Body of pancreas (tissue), 4 donors: ENCODE results near the gene PEX16. TPM values are rescaled to one million over a fixed set of nuclear protein-coding genes. Genes with fewer than 3 reads are reported as not detected.

Experiments used
- ATAC-seq: fragments of 150-250 bp; one replicate; pipeline ENCODE4 v1.9.1; 2016
- DNase-seq, 4 donors: peaks; one replicate each; pipeline ENCODE4 v3.0.0-alpha.2; 2019
- H3K27ac ChIP-seq, 4 donors: fragments of 200-600 bp; sonication (generic); 1 replicate in 3 of 4; 2 replicates in 1 of 4; pipeline versions ENCODE4 v1.5.1 to v1.6.1; 2016 to 2019; ENCODE audit warnings: mild to moderate bottlenecking in 1 of 4, mixed read lengths in 1 of 4, moderate library complexity in 1 of 4
- H3K27me3 ChIP-seq, 2 donors: fragments of 200-600 bp; sonication (generic); one replicate each; pipeline ENCODE4 v1.6.0; 2016; ENCODE audit warnings: mild to moderate bottlenecking in 1 of 2
- H3K36me3 ChIP-seq, 2 donors: fragments of 200-600 bp; sonication (generic); replicated peaks in 1 of 2; 2 replicates each; pipeline ENCODE4 v1.5.1; 2016; ENCODE audit warnings: low read depth in 2 of 2; ENCODE audit not compliant: insufficient read depth in 1 of 2
- H3K4me1 ChIP-seq: fragments of 200-600 bp; sonication (generic); one replicate; pipeline ENCODE4 v1.6.0; 2016
- H3K4me3 ChIP-seq, 2 donors: fragments of 200-600 bp; sonication (generic); 1 replicate in 1 of 2; 2 replicates in 1 of 2; pipeline ENCODE4 v1.5.1; 2016 to 2019
- H3K9me3 ChIP-seq, 3 donors: fragments of 200-600 bp; sonication (generic); 1 replicate in 2 of 3; 2 replicates in 1 of 3; pipeline ENCODE4 v1.5.1; 2016
- CTCF ChIP-seq, 7 experiments: fragments of 450-650 bp in 4 of 7; fragments of 200-600 bp in 3 of 7; sonication (generic) in 3 of 7; IDR thresholded peaks; one replicate each; pipeline ENCODE4 v1.5.1; 2016 to 2019; ENCODE audit warnings: antibody characterized with exemption in 7 of 7
- POLR2A ChIP-seq, 3 donors: fragments of 450-650 bp; IDR thresholded peaks; one replicate each; pipeline ENCODE4 v1.6.1; 2016; ENCODE audit warnings: antibody characterized with exemption in 3 of 3, mild to moderate bottlenecking in 2 of 3
- WGBS, 2 donors: methylation state at CpG; one replicate each; pipeline ENCODE4 v1.1.5; 2017; 5-methylcytosine and 5-hydroxymethylcytosine counted together
- intact Hi-C: fragments of 100-400 bp; cut with DNase I; formaldehyde crosslinking; loops from one replicate; pipeline ENCODE4 v1.15.1; 2023
- total RNA-seq, 2 donors: library from RNA; depleted of rRNA; stranded (reverse); fragments of >200 nt; gene quantifications; one replicate each; pipeline ENCODE4 v1.1.0, GENCODE V29; 2016

PEX16 gene
- total RNA-seq, 2 donors from 2014 or later: 29.1 to 41.5 TPM

DNA sequence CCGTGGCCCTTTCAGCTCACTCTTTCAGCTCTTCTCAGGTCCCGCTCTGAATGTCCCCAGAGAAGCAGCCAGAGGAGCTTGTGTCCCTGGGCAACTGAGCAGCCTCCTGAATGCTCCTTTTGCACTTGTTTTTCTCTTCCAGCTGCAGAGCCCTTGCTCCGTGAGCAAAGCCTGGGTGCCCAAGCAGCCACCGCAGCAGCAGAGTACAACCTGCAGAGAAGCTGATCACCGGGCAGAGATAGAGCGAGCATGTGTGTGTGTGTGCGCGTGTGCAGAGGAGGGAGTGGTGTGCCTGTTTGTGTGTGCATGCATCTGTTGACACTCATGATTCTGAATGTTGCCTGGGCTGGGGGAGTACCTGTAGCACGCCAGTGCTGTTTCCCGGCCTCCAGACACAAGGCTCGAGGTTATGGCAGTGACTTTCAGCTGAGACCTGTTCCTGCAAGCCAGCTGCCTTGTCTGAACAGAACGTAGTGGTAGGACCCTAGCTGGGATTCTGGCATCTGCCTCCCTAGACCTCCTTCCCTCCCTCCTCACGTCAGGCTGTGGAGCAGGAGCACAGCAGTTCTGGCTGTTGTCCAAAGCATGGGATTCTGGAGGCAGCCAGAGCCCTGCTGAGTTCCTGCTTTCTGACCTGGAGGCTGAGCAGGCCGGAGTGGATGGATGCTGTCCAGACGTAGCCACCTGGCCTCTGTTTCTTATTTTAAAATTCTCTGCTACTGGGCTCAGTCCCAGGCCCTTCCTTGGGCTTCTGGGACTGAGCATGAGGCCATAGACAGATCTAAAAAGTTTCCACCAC, 36.7 kb downstream of the PEX16 start:
- Histone ChIP-seq H3K36me3 (peaks cover 0 to 16% of the 10 kb centered on the region in 2 donors), H3K4me3 (no peak overlapping the region), H3K4me1 (peaks cover 8% of the 10 kb centered on the region), H3K27me3 (no peaks in the 10 kb centered on the region), H3K27ac (no peak overlapping the region), H3K9me3 (no peaks in the 10 kb centered on the region)
- no peak for TF ChIP-seq POLR2A (IDR thresholded peaks at IDR 0.05)
- no peak for TF ChIP-seq CTCF (IDR thresholded peaks at IDR 0.05)
- WGBS, 2 donors: 82 to 90% methylated on average over 6 to 15 of the region's 15 CpGs
- intact Hi-C loops: no loop called here
- no peak for DNase-seq
- ATAC-seq: no peak

- Histone ChIP-seq H3K27ac (no peak overlapping the region), H3K36me3 (peaks cover 0 to 17% of the 10 kb centered on the region in 2 donors), H3K27me3 (no peaks in the 10 kb centered on the region), H3K4me1 (peaks cover 2% of the 10 kb centered on the region), H3K4me3 (no peak overlapping the region), H3K9me3 (no peaks in the 10 kb centered on the region)
- DNase-seq (no peak), ATAC-seq (no peak)
- intact Hi-C loops: loop anchor here (10.0 kb wide), 1 partner anchor 125 kb away; no protein-coding TSS in a partner anchor
- TF ChIP-seq CTCF (IDR thresholded peaks at IDR 0.05) (no peak), POLR2A (IDR thresholded peaks at IDR 0.05) (no peak)
- 88 to 96% methylated on average over 7 of the region's 7 CpGs for WGBS, 2 donors
Measured at GRCh38 chr11:45879803-45880686, 37.6 kb downstream of the PEX16 start.

DNA sequence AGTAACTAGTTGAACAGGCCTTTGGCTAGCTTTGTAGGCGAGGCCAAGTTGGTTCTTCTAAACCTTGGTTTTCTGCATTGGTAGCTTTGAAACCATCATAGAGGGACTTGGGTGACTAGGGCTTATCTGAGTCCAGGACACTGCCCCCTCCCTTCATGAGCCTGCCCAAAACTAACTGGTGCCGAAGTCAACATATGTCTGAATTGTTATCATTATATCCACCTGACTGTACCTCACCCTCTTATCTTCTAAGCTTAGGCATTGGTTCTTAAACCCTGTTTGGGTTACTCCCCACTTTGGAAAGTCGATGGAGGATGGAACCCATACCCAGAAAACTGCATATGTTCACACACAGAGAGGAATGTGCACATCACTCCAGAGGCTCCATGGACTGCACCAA, 39.8 kb downstream of the PEX16 start:
- Histone ChIP-seq H3K27me3 (no peaks in the 10 kb centered on the region), H3K9me3 (no peaks in the 10 kb centered on the region), H3K4me3 (no peak overlapping the region), H3K27ac (no peak overlapping the region), H3K4me1 (no peaks in the 10 kb centered on the region), H3K36me3 (peaks cover 0 to 19% of the 10 kb centered on the region in 2 donors)
- DNase-seq: no peak
- no peak for TF ChIP-seq CTCF (IDR thresholded peaks at IDR 0.05)
- TF ChIP-seq POLR2A (IDR thresholded peaks at IDR 0.05): no peak
- intact Hi-C loops: loop anchor here (10.0 kb wide), 1 partner anchor 127 kb away; no protein-coding TSS in a partner anchor
- no peak for ATAC-seq
- WGBS, 2 donors: 60 to 84% methylated on average over 3 of the region's 3 CpGs

GRCh38 chr11:45877221-45877620, 40.5 kb downstream of the PEX16 start:
- peaks cover 0 to 19% of the 10 kb centered on the region in 2 donors for H3K36me3 ChIP-seq
- no peaks in the 10 kb centered on the region for H3K4me1 ChIP-seq
- ATAC-seq: no peak
- no peaks in the 10 kb centered on the region for H3K9me3 ChIP-seq
- H3K27ac ChIP-seq: no peak overlapping the region
- TF ChIP-seq CTCF (IDR thresholded peaks at IDR 0.05): no peak
- TF ChIP-seq POLR2A (IDR thresholded peaks at IDR 0.05): no peak
- DNase-seq: no peak
- WGBS, 2 donors: 85 to 87% methylated on average over 8 of the region's 8 CpGs
- intact Hi-C loops: loop anchor here (10.0 kb wide), 1 partner anchor 128 kb away; no protein-coding TSS in a partner anchor
- H3K4me3 ChIP-seq: no peak overlapping the region
- H3K27me3 ChIP-seq: no peaks in the 10 kb centered on the region
